Measurements from ENCODE around the gene FAM124A. TPM values are rescaled to one million over a fixed set of nuclear protein-coding genes. Genes with fewer than 3 reads are reported as not detected.

The FAM124A gene
- total and polyA plus RNA-seq, 2 experiments from 2014 or later: not detected

DNA sequence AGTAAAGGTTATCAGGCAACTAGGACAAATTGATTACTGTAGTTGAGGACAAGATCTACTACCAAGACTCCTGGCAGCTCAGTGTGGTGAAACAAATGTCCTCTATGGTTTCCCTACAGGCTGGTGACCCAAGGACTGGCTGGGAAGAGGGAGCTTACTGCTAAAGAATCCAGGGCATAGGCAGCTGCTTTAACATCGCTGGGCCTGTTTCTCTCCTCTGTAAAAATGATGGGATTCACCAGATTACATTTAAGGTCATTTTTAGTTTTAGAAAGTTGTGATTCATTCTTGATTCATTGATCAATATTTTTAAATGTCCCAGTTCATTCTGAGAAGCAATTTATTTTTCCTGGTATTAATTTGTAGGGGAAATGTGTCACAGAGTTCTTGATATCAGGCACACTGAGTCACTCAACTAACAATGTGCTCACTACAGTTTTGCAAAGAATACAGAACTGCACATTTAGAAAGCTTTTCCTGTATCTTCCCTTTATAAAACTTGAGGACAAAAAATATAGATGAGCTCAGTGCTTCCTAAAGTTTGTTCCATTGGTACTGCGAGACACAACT, 19.6 kb upstream of the FAM124A start:
- WGBS, 2 experiments (ENCODE audit: low coverage in 1 of 2, low lambda C conversion rate in 2 of 2, missing lambda C conversion rate in 2 of 2): 53 to 54% methylated on average over 2 of the region's 2 CpGs
- no peak for TF ChIP-seq EZH2 (IDR thresholded peaks at IDR 0.05; ENCODE audit: insufficient read depth, poor library complexity, severe bottlenecking)
- no peak for TF ChIP-seq EZH2phosphoT487 (IDR thresholded peaks at IDR 0.05; ENCODE audit: insufficient read depth, low read depth)
- Histone ChIP-seq H3K9ac (no peak overlapping the region), H3K79me2 (ENCODE audit: insufficient read depth) (no peaks in the 10 kb centered on the region), H3K36me3 (ENCODE audit: low read depth) (no peaks in the 10 kb centered on the region), H2AFZ (no peak overlapping the region), H3K27me3 (replicated peaks; ENCODE audit: insufficient read depth) (0 out of 2 replicates have a peak, but pooled peaks cover 4% of the 10 kb centered on the region), H4K20me1 (ENCODE audit: insufficient read depth) (no peaks in the 10 kb centered on the region), H3K9me2 (ENCODE audit: insufficient read depth) (no peaks in the 10 kb centered on the region), H3K27ac (no peak overlapping the region), H3K4me3 (no peak overlapping the region), H3K4me2 (ENCODE audit: unreplicated experiment) (no peak overlapping the region), H3K9me3 (ENCODE audit: low read depth) (no peaks in the 10 kb centered on the region), H3F3A (ENCODE audit: insufficient read depth) (no peaks in the 10 kb centered on the region), H3K4me1 (ENCODE audit: insufficient read depth) (no peaks in the 10 kb centered on the region)
- in situ Hi-C loops (cut with MboI): no loop called here
- peak; percentile 20 for DNase-seq

DNA sequence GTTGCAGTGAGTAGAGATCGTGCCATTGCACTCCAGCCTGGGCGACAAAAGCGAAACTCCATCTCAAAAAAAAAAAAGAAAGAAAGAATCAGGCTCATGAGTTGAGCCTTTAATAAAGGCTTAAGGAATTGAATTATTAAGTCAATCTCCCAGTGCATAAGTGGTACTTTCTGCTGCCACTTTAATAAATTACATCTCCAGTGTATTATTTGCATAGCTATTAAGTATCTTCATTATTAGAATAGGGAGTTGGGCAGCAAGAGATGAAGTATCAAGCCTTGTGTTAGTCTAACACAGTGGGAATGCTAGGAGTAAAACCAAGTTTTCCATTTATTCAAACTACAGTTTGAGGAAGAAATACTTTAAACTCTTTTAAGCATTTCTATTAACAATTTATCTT, 15.6 kb upstream of the FAM124A start:
- H4K20me1 ChIP-seq (ENCODE audit: insufficient read depth): no peaks in the 10 kb centered on the region
- no peaks in the 10 kb centered on the region for H3K79me2 ChIP-seq (ENCODE audit: insufficient read depth)
- in situ Hi-C loops (cut with MboI): no loop called here
- no peak overlapping the region for H3K9ac ChIP-seq
- no peaks in the 10 kb centered on the region for H3F3A ChIP-seq (ENCODE audit: insufficient read depth)
- H3K4me2 ChIP-seq (ENCODE audit: unreplicated experiment): no peak overlapping the region
- no peaks in the 10 kb centered on the region for H3K36me3 ChIP-seq (ENCODE audit: low read depth)
- 85 to 93% methylated on average over 3 of the region's 3 CpGs for WGBS, 2 experiments (ENCODE audit: low coverage in 1 of 2, low lambda C conversion rate in 2 of 2, missing lambda C conversion rate in 2 of 2)
- no peak overlapping the region for H3K4me3 ChIP-seq
- H3K4me1 ChIP-seq (ENCODE audit: insufficient read depth): no peaks in the 10 kb centered on the region
- no peaks in the 10 kb centered on the region for H3K9me2 ChIP-seq (ENCODE audit: insufficient read depth)
- H3K27ac ChIP-seq: no peak overlapping the region
- no peak for DNase-seq
- no peak overlapping the region for H2AFZ ChIP-seq
- H3K9me3 ChIP-seq (ENCODE audit: low read depth): no peaks in the 10 kb centered on the region
- TF ChIP-seq EZH2 (IDR thresholded peaks at IDR 0.05; ENCODE audit: insufficient read depth, poor library complexity, severe bottlenecking): no peak
- no peak for TF ChIP-seq EZH2phosphoT487 (IDR thresholded peaks at IDR 0.05; ENCODE audit: insufficient read depth, low read depth)
- peaks cover 41% of the 10 kb centered on the region for H3K27me3 ChIP-seq (replicated peaks; ENCODE audit: insufficient read depth)

DNA sequence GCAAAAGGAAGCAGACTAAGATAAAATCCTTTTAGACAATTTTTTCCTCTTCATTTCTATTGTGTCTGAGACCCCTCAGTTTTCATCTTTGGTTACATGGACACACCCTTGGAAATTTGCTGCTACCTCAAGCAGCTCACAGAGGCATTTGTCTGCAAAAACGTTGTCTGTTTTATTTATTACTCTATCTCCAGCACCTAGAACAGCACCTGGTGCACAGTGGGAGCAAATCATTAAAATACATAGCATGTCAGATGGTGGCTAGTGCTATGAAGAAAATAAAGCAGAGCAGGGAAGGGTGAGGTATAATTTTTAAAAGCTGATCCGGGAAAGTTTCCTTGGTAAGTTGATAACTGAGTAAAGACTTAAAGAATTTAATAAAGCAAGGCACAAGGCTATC, 14.3 kb upstream of the FAM124A start:
- WGBS, 2 experiments (ENCODE audit: low coverage in 1 of 2, low lambda C conversion rate in 2 of 2, missing lambda C conversion rate in 2 of 2): 10 to 12% methylated on average over 2 of the region's 2 CpGs
- Histone ChIP-seq H2AFZ (no peak overlapping the region), H3K36me3 (ENCODE audit: low read depth) (no peaks in the 10 kb centered on the region), H3K9me3 (ENCODE audit: low read depth) (no peaks in the 10 kb centered on the region), H3F3A (ENCODE audit: insufficient read depth) (no peaks in the 10 kb centered on the region), H4K20me1 (ENCODE audit: insufficient read depth) (no peaks in the 10 kb centered on the region), H3K4me3 (no peak overlapping the region), H3K79me2 (ENCODE audit: insufficient read depth) (no peaks in the 10 kb centered on the region), H3K27me3 (replicated peaks; ENCODE audit: insufficient read depth) (peaks cover 54% of the 10 kb centered on the region), H3K27ac (no peak overlapping the region), H3K4me2 (ENCODE audit: unreplicated experiment) (no peak overlapping the region), H3K9me2 (ENCODE audit: insufficient read depth) (no peaks in the 10 kb centered on the region), H3K4me1 (ENCODE audit: insufficient read depth) (no peaks in the 10 kb centered on the region), H3K9ac (no peak overlapping the region)
- TF ChIP-seq EZH2phosphoT487 (IDR thresholded peaks at IDR 0.05; ENCODE audit: insufficient read depth, low read depth): no peak
- no peak for TF ChIP-seq EZH2 (IDR thresholded peaks at IDR 0.05; ENCODE audit: insufficient read depth, poor library complexity, severe bottlenecking)
- in situ Hi-C loops (cut with MboI): no loop called here
- no peak for DNase-seq

DNA sequence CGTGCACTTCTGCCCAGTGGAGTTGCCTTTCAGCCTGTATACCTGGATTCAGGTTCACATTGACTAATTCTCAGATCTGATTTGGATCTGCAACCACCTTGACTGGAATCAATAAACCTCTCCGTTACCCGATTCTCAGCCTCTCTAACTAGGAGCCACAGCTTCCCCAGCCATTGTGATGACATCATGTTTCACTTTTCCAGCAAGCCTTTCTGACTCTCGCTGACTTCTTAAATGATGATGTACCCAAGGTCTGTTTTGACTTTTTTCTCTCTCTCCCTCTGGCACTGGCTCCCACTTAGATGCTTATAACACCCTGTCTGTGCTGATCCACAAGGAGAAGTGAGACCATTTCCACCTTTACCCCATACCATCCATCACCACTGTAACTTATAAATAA, 13.5 kb upstream of the FAM124A start:
- in situ Hi-C loops (cut with MboI): no loop called here
- TF ChIP-seq EZH2phosphoT487 (IDR thresholded peaks at IDR 0.05; ENCODE audit: insufficient read depth, low read depth): no peak
- TF ChIP-seq EZH2 (IDR thresholded peaks at IDR 0.05; ENCODE audit: insufficient read depth, poor library complexity, severe bottlenecking): no peak
- Histone ChIP-seq H3K4me3 (no peak overlapping the region), H3K9ac (no peak overlapping the region), H3K27ac (no peak overlapping the region), H3K9me2 (ENCODE audit: insufficient read depth) (no peaks in the 10 kb centered on the region), H4K20me1 (ENCODE audit: insufficient read depth) (no peaks in the 10 kb centered on the region), H2AFZ (no peak overlapping the region), H3K36me3 (ENCODE audit: low read depth) (no peaks in the 10 kb centered on the region), H3K4me1 (ENCODE audit: insufficient read depth) (no peaks in the 10 kb centered on the region), H3K79me2 (ENCODE audit: insufficient read depth) (no peaks in the 10 kb centered on the region), H3K4me2 (ENCODE audit: unreplicated experiment) (no peak overlapping the region), H3K9me3 (ENCODE audit: low read depth) (no peaks in the 10 kb centered on the region), H3F3A (ENCODE audit: insufficient read depth) (no peaks in the 10 kb centered on the region), H3K27me3 (replicated peaks; ENCODE audit: insufficient read depth) (peaks cover 56% of the 10 kb centered on the region)
- DNase-seq: no peak
- WGBS, 2 experiments (ENCODE audit: low coverage in 1 of 2, low lambda C conversion rate in 2 of 2, missing lambda C conversion rate in 2 of 2): 40 to 42% methylated on average over 4 of the region's 4 CpGs

DNA sequence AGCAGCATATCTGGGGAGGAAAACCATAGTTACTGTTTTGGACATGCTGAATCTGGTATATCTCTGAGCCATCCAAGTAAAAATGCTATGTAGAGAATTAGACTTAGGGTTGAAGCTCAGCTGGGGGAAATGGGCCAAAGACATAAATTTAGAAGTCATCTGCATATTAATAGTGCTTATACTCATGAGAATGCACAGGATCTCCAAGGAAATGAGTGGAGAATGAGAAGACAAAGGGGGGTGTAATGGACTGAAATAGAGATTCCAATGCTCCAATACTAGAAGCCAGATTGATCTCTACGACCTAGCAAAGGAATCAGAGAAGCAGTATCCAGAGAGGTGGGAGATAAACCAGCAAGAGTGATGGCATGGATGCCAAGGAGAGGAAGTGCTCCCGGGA, 10.3 kb upstream of the FAM124A start:
- Histone ChIP-seq H4K20me1 (ENCODE audit: insufficient read depth) (no peaks in the 10 kb centered on the region), H3K27ac (no peak overlapping the region), H3K4me2 (ENCODE audit: unreplicated experiment) (no peak overlapping the region), H3K79me2 (ENCODE audit: insufficient read depth) (no peaks in the 10 kb centered on the region), H3K4me3 (no peak overlapping the region), H3K27me3 (replicated peaks; ENCODE audit: insufficient read depth) (peaks cover 72% of the 10 kb centered on the region), H3F3A (ENCODE audit: insufficient read depth) (no peaks in the 10 kb centered on the region), H3K36me3 (ENCODE audit: low read depth) (no peaks in the 10 kb centered on the region), H3K9me2 (ENCODE audit: insufficient read depth) (no peaks in the 10 kb centered on the region), H3K9me3 (ENCODE audit: low read depth) (no peaks in the 10 kb centered on the region), H2AFZ (no peak overlapping the region), H3K9ac (no peak overlapping the region), H3K4me1 (ENCODE audit: insufficient read depth) (no peaks in the 10 kb centered on the region)
- no peak for DNase-seq
- WGBS, 2 experiments (ENCODE audit: low coverage in 1 of 2, low lambda C conversion rate in 2 of 2, missing lambda C conversion rate in 2 of 2): 2 to 9% methylated on average over 2 of the region's 2 CpGs
- in situ Hi-C loops (cut with MboI): no loop called here
- TF ChIP-seq EZH2 (IDR thresholded peaks at IDR 0.05; ENCODE audit: insufficient read depth, poor library complexity, severe bottlenecking) (no peak), EZH2phosphoT487 (IDR thresholded peaks at IDR 0.05; ENCODE audit: insufficient read depth, low read depth) (no peak)
